Adrenal gland (tissue), 5 donors: ENCODE measurements around the gene KRTAP19-7.

ENCODE experiments used
- CTCF ChIP-seq, 6 experiments: fragments of 450-650 bp in 4 of 6; fragments of 200-600 bp in 2 of 6; sonication (generic) in 1 of 6; IDR thresholded peaks; 1 replicate in 5 of 6; 2 replicates in 1 of 6; pipeline versions ENCODE4 v1.5.1 to v1.8.0; 2016 to 2021; ENCODE audit warnings: antibody characterized with exemption in 6 of 6, mild to moderate bottlenecking in 2 of 6, moderate library complexity in 1 of 6
- POLR2A ChIP-seq, 2 donors: fragments of 450-650 bp; IDR thresholded peaks; one replicate each; pipeline ENCODE4 v1.6.1; 2017; ENCODE audit warnings: antibody characterized with exemption in 2 of 2, mild to moderate bottlenecking in 2 of 2, moderate library complexity in 1 of 2
- donor health status: DM: no; HTN: no; CAD: no.

- TF ChIP-seq CTCF (IDR thresholded peaks at IDR 0.05) (no peak), POLR2A (IDR thresholded peaks at IDR 0.05) (no peak)
These were observed 39.7 kb upstream of the KRTAP19-7 start, which contains the start of gene KRTAP22-1 for GRCh38 chr21:30600787-30601186.
